GM19395 (cell line): ENCODE results near the gene XPA.
A peak's percentile ranks its signal among the peaks of the same experiment; 100 is the strongest.

Source experiments
- ATAC-seq: cut with Tn5 transposase; IDR thresholded peaks from one replicate; pipeline ENCODE4 v1.9.1; 2021; ENCODE audit warnings: mild to moderate bottlenecking, moderate library complexity; ENCODE audit not compliant: unreplicated experiment

XPA gene

GRCh38 chr9:97659771-97660170 is 37.4 kb downstream of the XPA start:
- no peak for ATAC-seq

GRCh38 chr9:97658707-97659106 is 38.4 kb downstream of the XPA start:
- ATAC-seq: no peak

- ATAC-seq: no peak
Measured at GRCh38 chr9:97651646-97652045, 45.5 kb downstream of the XPA start.

GRCh38 chr9:97647996-97648395 is 49.1 kb downstream of the XPA start:
- no peak for ATAC-seq

- no peak for ATAC-seq
Measured at GRCh38 chr9:97645720-97646119, 51.4 kb downstream of the XPA start.

GRCh38 chr9:97640325-97640724 is 56.8 kb downstream of the XPA start:
- ATAC-seq: no peak

GRCh38 chr9:97638666-97639065 is 58.5 kb downstream of the XPA start:
- ATAC-seq: no peak

- ATAC-seq: no peak
Measured at GRCh38 chr9:97636903-97637302, 60.2 kb downstream of the XPA start.

GRCh38 chr9:97635026-97635425 is 62.1 kb downstream of the XPA start:
- no peak for ATAC-seq

- ATAC-seq: peak; percentile 7
Measured at GRCh38 chr9:97633859-97634490, 63.2 kb downstream of the XPA start.

- peak; percentile 84 for ATAC-seq
Measured at GRCh38 chr9:97632985-97633858, 63.9 kb downstream of the XPA start, which contains the start of the genes NCBP1 and TSTD2. TSS of gene NCBP1 (plus strand) at chr9:97633821. CDS start at chr9:97633882, 61 bp downstream. TSS of gene TSTD2 (minus strand) at chr9:97633368. CDS start at chr9:97627562, 5,806 bp downstream.

- ATAC-seq: peak; percentile 17
Measured at GRCh38 chr9:97632248-97632984, 64.7 kb downstream of the XPA start.

GRCh38 chr9:97630591-97630990 is 66.5 kb downstream of the XPA start:
- no peak for ATAC-seq

- ATAC-seq: no peak
Measured at GRCh38 chr9:97629156-97629555, 68.0 kb downstream of the XPA start.

GRCh38 chr9:97628668-97629067 is 68.5 kb downstream of the XPA start:
- ATAC-seq: no peak

GRCh38 chr9:97627624-97628023 is 69.5 kb downstream of the XPA start:
- ATAC-seq: no peak

- no peak for ATAC-seq
Measured at GRCh38 chr9:97625620-97626019, 71.5 kb downstream of the XPA start.
